Aorta (tissue), 5 donors: Measurements from ENCODE around the gene LRMDA. TPM values are rescaled to one million over a fixed set of nuclear protein-coding genes. Genes with fewer than 3 reads are reported as not detected.

Experiments
- ATAC-seq: fragments of 200-7000 bp; cut with Tn5 transposase; one replicate; pipeline ENCODE4 v1.9.1; 2022; ENCODE audit warnings: moderate library complexity; ENCODE audit not compliant: low FRiP score
- DNase-seq, 2 donors: peaks; one replicate each; pipeline ENCODE4 v3.0.0-alpha.2; 2020
- H3K27ac ChIP-seq, 2 donors: one replicate each; pipeline ENCODE4 v1.5.1; 2013; ENCODE audit warnings: low read length in 2 of 2, mild to moderate bottlenecking in 2 of 2, moderate library complexity in 2 of 2, control low read depth in 1 of 2, inconsistent platforms in 1 of 2, low read depth in 1 of 2
- H3K27me3 ChIP-seq, 2 donors: one replicate each; pipeline ENCODE4 v1.6.1; 2013; ENCODE audit warnings: control low read depth in 1 of 2, low read length in 1 of 2, mild to moderate bottlenecking in 1 of 2, moderate library complexity in 1 of 2; ENCODE audit not compliant: insufficient read depth in 2 of 2, control insufficient read depth in 1 of 2
- H3K36me3 ChIP-seq, 2 donors: one replicate each; pipeline ENCODE4 v1.6.1; 2013; ENCODE audit warnings: control low read depth in 1 of 2, low read length in 1 of 2, mild to moderate bottlenecking in 1 of 2; ENCODE audit not compliant: insufficient read depth in 2 of 2, control insufficient read depth in 1 of 2
- H3K4me1 ChIP-seq, 2 donors: one replicate each; pipeline ENCODE4 v1.6.1; 2013; ENCODE audit warnings: low read length in 2 of 2, control low read depth in 1 of 2, mild to moderate bottlenecking in 1 of 2, moderate library complexity in 1 of 2; ENCODE audit not compliant: insufficient read depth in 2 of 2, control insufficient read depth in 1 of 2
- H3K4me3 ChIP-seq, 2 donors: one replicate each; pipeline ENCODE4 v1.5.1; 2013; ENCODE audit warnings: low read length in 2 of 2, control low read depth in 1 of 2, mild to moderate bottlenecking in 1 of 2
- H3K9me3 ChIP-seq: one replicate; pipeline ENCODE4 v1.6.1; 2013; ENCODE audit warnings: mild to moderate bottlenecking, low read length; ENCODE audit not compliant: control insufficient read depth
- WGBS, 2 donors: extraction: QIAGEN DNeasy Blood & Tissue Kit; methylation state at CpG; one replicate each; pipeline ENCODE4 v1.1.7; 2013; 5-methylcytosine and 5-hydroxymethylcytosine counted together
- intact Hi-C, 2 donors: fragments of 100-400 bp; cut with DNase I; formaldehyde crosslinking; loops; one replicate each; pipeline versions ENCODE4 v1.14.2 to v1.15.0; 2022
- polyA plus RNA-seq, 2 donors: library from polyadenylated mRNA; stranded (reverse); fragments of 200-250 nt; gene quantifications; one replicate each; pipeline ENCODE4 v1.2.3, GENCODE V29; 2013
- total RNA-seq, 2 donors: library from RNA; stranded (reverse); fragmentation: NEBNext Ultra II Directional; extraction: Animal tissue kit (Norgen Biotek cat#: 25700); gene quantifications; one replicate each; pipeline ENCODE4 v1.2.1, GENCODE V29; 2021
- donor health status: healthy with polysubstance abuse.
- donor health status: Bipolar disorder and iron deficiency.
- donor health status: DM: no; HTN: no; CAD: no.
- donor health status: DM: no; HTN: no; CAD: no.
- donor health status: DM: yes; HTN: yes; CAD: no.

The LRMDA gene
- total and polyA plus RNA-seq, 4 donors = 7.4 to 25.7 (median 14.7) TPM

DNA sequence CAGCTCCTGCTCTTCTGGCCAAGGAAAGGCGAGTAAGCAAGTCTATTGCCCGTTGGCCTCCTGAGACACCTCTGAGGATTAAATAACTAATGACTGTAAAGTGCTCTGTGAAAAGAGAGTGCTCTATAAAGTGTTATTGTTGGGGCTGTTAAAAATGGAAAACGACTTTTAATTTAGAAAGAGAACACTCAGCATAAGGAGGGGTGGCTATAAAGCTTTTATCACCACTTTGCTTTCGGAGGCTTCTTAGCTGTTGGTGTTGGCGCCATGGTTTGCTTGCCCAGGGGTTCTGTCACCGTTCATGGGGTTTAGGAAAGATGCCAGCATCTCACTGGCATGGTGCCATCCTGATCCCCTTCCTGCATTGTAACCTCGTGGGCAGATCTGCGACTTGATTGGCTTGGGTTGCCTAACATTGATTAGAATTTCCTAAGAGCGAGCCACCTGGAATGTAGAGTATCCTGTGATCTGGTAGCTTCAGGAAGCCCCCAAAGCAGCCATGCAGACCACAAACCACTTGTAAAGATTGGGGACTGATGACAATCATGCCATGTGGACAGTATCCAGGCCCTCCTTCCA lies 509.9 kb downstream of the LRMDA start:
- H3K27ac ChIP-seq = no peak overlapping the region
- H3K9me3 ChIP-seq = no peaks in the 10 kb centered on the region
- H3K4me1 ChIP-seq = no peaks in the 10 kb centered on the region
- ATAC-seq = no peak
- intact Hi-C loops = no loop called here
- no peak overlapping the region for H3K4me3 ChIP-seq
- no peak for DNase-seq
- WGBS, 2 donors = 57 to 67% methylated on average over 9 of the region's 9 CpGs
- H3K36me3 ChIP-seq = no peaks in the 10 kb centered on the region
- no peaks in the 10 kb centered on the region for H3K27me3 ChIP-seq

DNA sequence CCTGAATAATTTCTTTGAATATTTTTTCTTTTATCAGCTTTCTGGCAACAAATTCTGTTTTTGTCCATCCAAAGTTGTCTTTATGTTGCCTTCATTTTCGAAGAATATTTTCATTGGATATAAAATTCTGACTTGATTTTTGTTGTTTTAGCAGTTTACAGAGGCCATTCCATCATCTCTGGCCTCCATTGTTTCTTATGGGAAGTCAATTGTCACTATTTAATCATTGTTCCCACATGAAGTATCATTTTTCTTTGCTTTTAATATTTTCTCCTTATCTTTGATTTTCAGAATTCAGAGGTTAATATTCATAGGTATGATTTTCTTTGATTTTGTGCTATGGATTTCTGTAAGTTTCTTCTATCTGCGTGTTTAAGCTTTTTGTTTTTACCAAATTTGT lies 512.6 kb downstream of the LRMDA start:
- Histone ChIP-seq H3K4me1 (no peaks in the 10 kb centered on the region), H3K36me3 (no peaks in the 10 kb centered on the region), H3K27me3 (no peaks in the 10 kb centered on the region), H3K4me3 (no peak overlapping the region), H3K27ac (no peak overlapping the region), H3K9me3 (no peaks in the 10 kb centered on the region)
- no peak for DNase-seq
- ATAC-seq = no peak
- intact Hi-C loops = no loop called here
- WGBS, 2 donors = 58 to 65% methylated on average over 2 of the region's 2 CpGs

DNA sequence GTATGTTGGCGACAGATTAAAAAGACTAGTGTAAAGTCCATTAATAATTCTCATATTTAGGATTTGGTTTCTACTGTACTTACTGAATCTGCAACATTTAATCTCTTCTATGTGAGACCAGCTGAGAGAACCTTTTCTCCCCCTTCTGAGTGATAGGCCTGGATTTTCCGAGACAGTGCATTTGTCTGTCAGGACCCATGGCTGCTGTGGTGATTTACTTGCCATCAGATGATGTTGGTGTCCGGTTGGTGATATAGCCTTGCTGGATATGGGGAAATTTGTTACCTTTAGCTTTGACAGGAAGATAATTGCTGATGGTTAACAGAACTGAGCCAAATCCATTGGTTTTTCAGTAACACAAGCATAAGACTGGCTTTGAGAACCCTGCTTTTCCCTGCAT lies 517.2 kb downstream of the LRMDA start:
- H3K27me3 ChIP-seq = no peaks in the 10 kb centered on the region
- H3K36me3 ChIP-seq = no peaks in the 10 kb centered on the region
- intact Hi-C loops = no loop called here
- H3K4me3 ChIP-seq = no peak overlapping the region
- no peak for DNase-seq
- H3K27ac ChIP-seq = no peak overlapping the region
- no peak for ATAC-seq
- H3K4me1 ChIP-seq = no peaks in the 10 kb centered on the region
- 97 to 99% methylated on average over 3 of the region's 3 CpGs for WGBS, 2 donors
- no peaks in the 10 kb centered on the region for H3K9me3 ChIP-seq

DNA sequence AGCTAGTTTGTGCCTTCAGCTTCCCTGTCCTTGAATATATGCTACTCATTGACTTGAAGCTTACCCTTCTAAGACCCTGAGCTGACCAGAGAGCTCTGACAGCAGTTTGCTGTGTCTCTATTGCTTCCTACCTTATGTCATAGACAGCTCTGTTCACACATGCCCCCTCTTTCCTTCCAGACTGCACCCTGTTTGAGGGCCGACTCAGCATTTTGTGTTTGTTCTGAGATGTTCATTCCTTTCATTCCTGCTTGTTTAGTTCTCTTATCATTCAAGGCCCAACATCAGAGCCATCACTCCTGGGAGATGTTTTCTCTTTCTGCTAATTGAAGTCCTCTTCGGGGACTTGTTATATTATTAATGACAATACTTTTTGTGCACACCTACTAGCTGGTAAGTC lies 518.9 kb downstream of the LRMDA start:
- Histone ChIP-seq H3K9me3 (no peaks in the 10 kb centered on the region), H3K27me3 (no peaks in the 10 kb centered on the region), H3K4me3 (no peak overlapping the region), H3K27ac (no peak overlapping the region), H3K36me3 (no peaks in the 10 kb centered on the region), H3K4me1 (no peaks in the 10 kb centered on the region)
- intact Hi-C loops = no loop called here
- ATAC-seq (no peak), DNase-seq (no peak)
- 86 to 90% methylated on average over 2 of the region's 2 CpGs for WGBS, 2 donors

DNA sequence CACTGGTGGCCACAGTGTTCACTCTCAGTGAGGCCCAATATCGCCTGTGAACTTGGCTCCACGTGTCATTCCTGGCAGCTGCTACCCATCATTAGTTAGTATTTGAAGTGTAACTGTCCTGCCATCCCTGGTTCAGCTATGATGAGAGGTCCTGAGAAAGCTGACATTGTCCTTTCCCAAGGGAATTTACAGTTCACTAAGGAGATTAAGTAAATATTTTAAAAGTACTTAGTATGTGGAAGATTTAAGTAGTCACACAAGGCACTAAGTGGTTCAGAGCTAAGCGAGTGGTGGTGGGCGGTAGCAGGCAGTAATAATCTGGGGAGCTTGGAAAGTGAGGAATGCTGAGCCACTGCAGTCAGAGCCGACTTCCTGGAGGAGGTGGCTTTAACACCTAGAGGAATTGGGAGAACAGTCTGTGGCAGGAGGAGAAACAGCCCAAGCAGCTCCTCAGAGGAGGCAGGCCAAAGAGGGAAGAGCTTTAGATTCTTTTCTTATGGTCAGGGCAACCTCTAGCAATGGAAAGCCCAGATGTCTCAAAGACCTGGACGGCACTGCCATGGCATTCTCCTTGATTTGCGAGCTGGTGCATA lies 519.7 kb downstream of the LRMDA start:
- no peak for ATAC-seq
- Histone ChIP-seq H3K27ac (no peak overlapping the region), H3K4me3 (no peak overlapping the region), H3K36me3 (no peaks in the 10 kb centered on the region), H3K4me1 (no peaks in the 10 kb centered on the region), H3K27me3 (no peaks in the 10 kb centered on the region), H3K9me3 (no peaks in the 10 kb centered on the region)
- no peak for DNase-seq
- intact Hi-C loops = no loop called here
- WGBS, 2 donors = 85 to 86% methylated on average over 7 of the region's 7 CpGs

DNA sequence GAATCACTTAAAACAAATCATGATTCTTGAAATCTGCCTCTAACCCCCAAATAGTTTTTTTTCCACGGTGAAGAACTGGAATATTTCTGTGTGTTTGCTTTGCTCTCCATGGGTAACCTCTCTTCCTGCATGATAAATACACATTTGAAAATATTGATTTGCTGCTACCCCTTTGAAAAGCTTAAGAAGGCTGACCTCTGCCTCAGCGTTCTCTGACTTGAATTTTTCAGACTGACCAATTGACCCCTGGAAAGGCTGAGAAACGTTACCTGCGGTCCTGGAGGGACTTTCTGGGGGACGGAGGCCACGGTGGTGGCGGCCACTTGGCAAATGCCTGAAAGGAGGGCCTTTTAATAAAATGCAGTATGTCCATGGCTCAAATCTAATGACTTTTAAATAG lies 520.2 kb downstream of the LRMDA start:
- Histone ChIP-seq H3K4me1 (no peaks in the 10 kb centered on the region), H3K27me3 (no peaks in the 10 kb centered on the region), H3K4me3 (no peak overlapping the region), H3K9me3 (no peaks in the 10 kb centered on the region), H3K27ac (no peak overlapping the region), H3K36me3 (no peaks in the 10 kb centered on the region)
- 91% methylated on average over 7 of the region's 7 CpGs for WGBS, 2 donors
- ATAC-seq (no peak), DNase-seq (no peak)
- intact Hi-C loops = no loop called here

DNA sequence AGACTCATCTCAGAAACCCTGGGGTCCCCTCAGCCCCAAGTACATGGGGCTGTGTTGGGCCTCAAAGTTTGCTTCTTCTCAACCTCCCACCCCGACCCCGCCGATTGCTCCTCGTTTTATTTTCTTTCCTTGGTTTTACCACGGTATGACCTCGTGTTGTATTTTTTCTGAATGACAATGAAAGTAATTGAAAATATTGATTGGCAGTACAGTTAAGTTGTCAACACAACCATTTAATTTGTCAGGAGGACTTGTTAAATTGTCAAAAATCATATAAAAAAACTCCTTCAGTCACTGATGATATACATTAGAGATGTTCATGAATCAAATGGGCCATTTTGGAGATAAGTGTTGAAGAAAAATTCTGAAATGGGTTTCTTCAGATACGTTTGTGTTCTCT lies 520.7 kb downstream of the LRMDA start:
- Histone ChIP-seq H3K9me3 (no peaks in the 10 kb centered on the region), H3K27me3 (no peaks in the 10 kb centered on the region), H3K27ac (no peak overlapping the region), H3K4me3 (no peak overlapping the region), H3K36me3 (no peaks in the 10 kb centered on the region), H3K4me1 (no peaks in the 10 kb centered on the region)
- ATAC-seq (no peak), DNase-seq (no peak)
- WGBS, 2 donors = 86 to 92% methylated on average over 7 of the region's 7 CpGs
- intact Hi-C loops = no loop called here

DNA sequence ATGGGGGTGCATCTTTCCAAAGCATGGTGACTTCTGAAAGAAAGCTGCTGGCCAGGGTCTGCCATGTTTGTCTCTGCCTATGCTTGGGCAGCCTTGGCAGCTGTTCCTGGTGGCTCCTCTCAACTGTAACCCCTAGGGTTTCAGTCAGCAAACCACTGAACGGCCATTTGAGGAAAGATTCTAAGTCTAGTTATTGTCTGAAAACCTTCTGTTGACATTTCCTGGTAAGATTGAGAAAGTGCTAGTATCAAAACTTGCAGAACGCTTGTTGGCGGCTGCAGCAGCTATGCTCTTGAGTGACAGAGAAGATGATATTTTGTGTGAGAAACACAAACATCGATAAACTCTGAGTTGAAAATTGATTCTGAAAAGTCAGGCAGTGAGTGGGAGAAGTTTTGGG lies 523.1 kb downstream of the LRMDA start:
- intact Hi-C loops = no loop called here
- no peak for ATAC-seq
- Histone ChIP-seq H3K4me1 (no peaks in the 10 kb centered on the region), H3K36me3 (no peaks in the 10 kb centered on the region), H3K4me3 (no peak overlapping the region), H3K27me3 (no peaks in the 10 kb centered on the region), H3K9me3 (no peaks in the 10 kb centered on the region), H3K27ac (no peak overlapping the region)
- no peak for DNase-seq
- WGBS, 2 donors = 74 to 83% methylated on average over 4 of the region's 4 CpGs

DNA sequence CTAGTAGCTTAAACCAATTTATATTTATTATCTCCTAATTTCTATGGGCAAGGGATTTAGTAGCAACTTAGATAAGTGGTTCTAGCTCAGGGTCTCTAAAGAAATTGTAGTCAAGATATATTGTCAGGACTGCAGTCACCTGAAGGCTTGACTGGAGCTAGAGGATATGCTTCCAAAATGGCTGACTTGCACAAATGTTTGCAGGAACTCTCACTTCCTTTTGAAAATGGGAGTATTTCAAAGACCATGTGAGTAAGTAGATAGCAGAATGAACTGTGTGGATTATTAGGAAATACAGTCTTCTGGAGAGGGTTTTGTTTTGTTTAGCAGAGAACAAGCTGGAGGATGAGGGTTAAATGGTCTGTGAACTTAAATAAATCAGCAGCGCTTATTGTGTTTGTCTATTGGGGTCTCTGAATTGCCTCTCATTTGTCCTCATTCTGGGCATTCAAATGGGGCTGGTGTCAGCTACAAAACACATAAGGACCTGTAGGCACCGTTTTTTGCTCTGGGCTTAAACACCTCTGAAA lies 524.6 kb downstream of the LRMDA start:
- intact Hi-C loops = no loop called here
- Histone ChIP-seq H3K27me3 (no peaks in the 10 kb centered on the region), H3K4me1 (no peaks in the 10 kb centered on the region), H3K9me3 (no peaks in the 10 kb centered on the region), H3K36me3 (no peaks in the 10 kb centered on the region), H3K27ac (no peak overlapping the region), H3K4me3 (no peak overlapping the region)
- ATAC-seq (no peak), DNase-seq (no peak)
- 70 to 82% methylated on average over 2 of the region's 2 CpGs for WGBS, 2 donors
